NCI-H82 (cell line): ENCODE data around the gene IGF2BP1.
"Not testable (repeated sequence)": the region's sequence is repeated elsewhere in the genome, so short reads cannot be mapped to it uniquely, and the experiment has no call there.

Experiments used
- DNase-seq: peaks from one replicate; lab custom pipeline; 2025; lab: John Stamatoyannopoulos, UW

Gene IGF2BP1

DNA sequence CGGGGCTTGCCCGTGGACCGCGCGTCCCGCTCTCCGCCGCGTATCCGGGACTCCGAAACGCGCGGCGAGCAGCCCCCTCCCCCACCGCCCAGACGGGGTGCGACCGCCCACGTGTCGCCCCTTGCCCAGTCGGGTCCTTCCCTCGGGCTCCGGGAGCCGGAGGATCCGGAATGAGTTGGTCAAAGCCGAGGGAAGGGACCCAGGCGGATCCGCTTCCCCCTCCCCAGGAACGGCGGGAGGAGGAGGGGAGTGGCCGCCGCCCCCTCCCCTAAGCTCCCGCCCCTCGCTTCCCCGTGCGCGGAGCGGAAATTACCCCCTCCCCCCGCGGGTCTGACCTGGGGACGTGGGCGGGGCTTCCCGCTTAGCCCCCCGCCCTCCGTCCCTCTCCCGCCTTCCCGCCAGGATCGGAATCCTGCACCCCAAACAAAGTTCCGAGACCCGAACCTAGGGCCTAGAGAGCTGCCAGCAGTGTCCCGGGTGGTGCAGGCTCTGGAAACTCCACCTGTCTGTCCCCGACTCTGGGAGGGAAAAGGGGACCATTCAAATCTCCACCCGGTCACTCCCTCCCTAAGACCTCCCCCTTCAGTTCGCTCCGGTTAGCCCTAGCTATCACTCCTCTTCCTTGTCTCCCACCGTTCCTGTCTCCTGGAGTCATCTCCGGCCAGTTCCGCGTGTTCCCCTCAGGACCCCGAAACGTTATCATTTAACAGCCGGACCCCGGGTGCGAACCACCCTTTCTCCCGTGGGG is 1.0 kb upstream of the IGF2BP1 start:
- peak; percentile 99 for DNase-seq

DNA sequence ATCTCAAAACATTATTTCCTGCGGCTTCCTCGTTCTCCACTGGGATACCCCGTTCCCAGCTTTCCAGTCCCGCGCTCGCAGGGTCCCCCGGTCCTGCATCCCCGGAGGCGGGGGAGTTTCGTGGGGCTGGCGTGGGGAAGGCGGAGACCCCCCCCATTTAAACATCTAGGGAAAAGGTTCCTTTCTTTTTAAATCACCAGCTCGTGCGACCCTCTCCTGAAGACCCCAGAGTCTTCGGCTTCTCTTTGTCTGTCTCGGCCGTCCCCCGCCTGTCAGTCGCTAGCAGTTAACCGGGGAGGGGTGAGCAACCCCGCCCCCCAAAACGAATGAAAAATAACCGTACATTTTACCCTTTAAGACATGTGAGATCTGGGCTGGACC is 473 bp upstream of the IGF2BP1 start:
- DNase-seq, result no peak

DNA sequence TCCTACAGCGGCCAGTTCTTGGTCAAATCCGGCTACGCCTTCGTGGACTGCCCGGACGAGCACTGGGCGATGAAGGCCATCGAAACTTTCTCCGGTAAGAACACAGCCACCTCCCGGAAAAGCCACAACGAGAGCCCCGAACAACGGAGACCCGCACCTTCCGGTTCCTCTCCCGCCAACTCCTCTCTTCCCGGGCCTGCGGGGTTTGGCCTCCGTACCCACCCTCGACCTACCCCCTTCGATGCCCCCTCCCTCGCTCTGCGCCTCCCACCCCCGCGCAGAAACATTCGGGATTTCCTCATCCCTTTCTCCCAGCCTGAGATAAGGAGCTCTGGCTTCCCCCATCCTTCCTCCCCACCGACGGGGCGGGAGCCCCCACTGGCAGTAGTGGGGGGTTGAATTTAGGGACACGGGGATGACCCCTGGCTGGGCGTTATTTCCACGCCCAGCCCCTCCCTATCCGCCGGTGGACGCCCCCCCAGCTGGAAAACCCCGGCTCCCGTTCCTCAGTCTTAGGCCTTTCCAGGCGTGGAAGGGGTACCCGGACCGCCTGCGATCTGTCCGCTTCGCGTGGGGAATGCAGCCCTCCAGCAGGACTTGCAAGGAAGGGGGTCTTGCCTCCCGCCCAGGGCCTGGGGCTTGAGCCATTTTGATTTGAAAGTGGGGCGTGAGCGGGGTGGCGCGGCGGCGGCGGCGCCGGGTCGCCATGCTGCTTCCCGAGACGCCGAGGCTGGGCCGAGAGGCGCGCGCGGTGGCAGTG is 822 bp downstream of the IGF2BP1 start:
- DNase-seq, result peak; percentile 71

DNA sequence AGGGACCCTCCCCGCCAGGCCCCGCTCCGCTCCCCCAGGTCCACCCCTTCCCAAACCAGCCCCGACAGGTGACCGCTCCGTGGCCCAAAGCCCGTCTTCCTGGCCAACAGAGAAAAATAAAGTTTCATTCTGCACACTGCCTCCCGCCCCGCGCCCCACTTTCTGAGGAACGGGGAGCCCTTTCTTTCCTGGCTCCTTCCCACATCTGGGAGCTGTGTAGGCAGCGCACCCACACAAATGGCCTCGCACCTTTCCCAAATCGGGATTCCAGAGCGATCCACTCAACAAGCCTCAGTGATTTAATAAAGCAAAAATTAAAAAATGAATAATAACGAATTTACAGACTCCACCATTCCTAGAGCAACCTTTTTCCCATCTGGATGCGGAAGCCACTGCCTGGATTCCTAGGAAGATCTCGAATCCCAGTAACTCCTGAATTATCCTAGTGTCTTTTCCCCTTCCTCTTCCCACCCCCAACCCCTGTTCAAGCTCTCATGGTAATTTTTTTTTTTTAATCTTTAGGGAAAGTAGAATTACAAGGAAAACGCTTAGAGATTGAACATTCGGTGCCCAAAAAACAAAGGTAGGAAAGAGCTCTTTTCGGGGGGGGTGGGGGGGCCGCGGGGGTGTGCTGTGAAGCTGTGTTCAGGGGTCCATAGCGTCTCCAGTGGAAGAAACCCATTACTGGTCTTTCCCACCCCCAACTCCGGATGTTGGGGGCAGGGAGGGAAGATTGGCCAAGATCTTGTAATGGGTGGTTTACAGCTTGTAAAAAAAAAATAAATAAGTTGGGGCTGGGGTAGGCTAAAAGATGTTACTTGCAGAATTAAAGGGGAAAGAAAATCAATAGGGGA is 1.6 kb downstream of the IGF2BP1 start:
- peak; percentile 72 for DNase-seq

DNA sequence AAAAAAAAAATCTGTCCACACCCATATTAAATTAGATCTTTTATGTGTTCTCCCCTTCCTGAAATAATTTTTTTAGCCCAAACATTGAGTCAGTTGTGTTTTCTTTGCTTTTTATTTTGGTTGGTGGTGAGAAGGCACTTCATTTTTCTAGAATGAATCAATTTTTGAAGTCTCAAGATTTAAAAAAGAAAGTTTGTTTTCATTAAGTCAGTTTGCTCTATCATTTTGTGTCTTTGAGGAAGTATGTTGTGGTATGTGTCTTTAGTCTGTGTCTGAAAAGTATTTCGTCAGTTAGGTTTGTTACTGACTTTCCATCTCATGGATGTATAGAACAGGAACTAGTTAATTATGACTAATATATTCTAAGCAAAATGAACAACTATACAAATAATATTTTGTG is 3.8 kb downstream of the IGF2BP1 start:
- DNase-seq, result no peak

DNA sequence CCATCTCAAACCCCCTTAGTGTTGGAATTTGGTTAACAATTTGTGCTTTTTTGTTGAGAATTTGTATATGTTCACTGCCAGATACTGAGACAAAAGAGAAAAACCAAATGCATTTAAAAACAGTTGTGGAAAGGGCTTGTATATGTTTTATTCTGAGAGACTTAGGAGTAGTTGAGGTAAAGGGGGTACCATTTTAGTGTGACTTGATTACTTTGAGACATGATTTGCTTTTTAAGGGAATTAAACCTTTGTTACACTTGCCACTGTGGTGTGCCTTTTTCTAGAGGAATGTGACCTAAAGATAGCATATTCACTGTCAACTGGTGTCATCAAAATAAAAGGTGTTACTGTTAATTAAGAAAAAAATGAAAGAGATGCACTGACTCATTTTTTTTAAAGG is 4.5 kb downstream of the IGF2BP1 start:
- DNase-seq, result no peak

DNA sequence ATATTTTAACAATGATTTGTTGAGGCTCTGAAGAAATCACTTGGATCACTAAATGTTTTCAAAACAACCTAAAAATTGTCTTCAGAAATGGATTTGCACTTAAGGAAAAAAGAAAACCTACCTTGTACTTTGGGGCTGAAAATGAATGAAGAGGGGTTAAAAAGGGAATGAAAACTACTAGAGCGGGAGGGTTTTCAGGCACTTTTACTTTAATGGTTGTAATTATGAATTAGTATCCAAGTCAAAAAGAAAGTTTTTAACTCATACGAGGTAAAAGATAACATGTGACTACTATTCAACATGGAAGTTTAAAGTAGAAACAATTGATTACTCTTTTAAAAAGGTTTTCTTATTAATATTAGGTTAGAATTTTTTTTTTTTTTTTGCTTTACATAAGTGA is 5.1 kb downstream of the IGF2BP1 start:
- no peak for DNase-seq

DNA sequence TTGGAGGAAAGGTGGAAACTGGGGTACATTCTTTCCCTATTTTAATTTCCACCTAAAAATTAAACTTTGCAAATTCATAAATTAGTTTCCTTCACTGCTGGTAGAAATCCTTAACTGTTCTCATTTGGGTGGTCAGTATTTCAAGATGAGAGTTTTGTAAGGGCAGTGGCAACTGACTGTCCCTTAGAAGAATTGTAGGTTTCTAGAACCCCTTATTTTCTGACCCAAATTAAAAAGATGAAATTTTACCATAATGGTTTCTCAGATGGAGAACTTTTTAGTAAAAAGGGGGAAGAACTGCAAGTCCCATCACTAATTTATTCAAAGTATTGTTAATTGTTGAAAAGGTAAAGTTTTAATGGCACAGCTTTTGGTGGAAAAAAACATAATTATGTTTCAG is 5.6 kb downstream of the IGF2BP1 start:
- no peak for DNase-seq

DNA sequence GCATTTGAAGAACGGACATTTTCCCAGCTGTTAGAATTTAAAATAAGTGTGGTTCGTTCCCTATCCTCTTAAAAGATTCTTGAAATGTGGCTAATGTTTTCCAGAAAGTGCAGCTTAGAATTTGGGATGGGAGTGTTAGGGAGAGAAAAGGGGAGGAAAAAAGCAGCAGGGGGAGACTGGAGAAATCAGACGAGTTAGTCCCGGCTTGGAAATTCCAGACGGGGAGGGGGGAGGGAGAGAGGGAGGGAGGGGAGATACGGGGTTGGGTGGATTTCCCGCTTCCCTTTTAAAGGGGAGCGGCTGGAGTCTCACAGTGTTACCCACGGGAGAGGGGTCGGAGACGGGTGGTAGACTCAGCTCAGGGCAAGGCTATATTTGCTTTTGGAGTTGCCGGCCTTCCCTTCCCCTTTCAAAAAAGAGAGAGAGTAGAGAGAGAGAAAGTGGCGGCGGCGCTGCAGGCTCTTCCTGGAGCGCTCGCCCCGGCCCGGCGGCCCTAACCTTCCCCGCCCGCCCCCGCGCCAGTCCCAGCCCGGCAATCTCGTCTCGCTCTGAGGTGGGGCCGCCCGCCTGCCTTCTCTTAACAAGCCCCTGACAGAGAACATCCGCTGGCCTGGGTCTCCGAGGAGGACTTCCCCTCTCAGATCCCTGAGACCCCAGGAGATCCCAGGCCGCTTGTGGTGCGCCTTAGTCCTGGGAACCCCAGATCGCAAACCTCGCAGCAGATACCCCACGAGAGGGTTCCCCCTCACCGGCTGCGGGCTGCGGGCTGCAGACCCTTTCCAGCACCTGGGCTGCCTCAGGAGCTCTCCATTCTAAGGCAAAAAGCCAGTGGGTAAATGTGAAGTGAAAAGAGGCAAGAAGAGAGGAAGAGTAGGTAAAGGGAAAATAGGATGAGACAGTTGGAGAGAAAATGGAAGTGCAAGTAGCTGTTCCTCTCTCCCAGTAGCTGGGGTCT is 6.6 kb downstream of the IGF2BP1 start:
- DNase-seq, result peak; percentile 42

DNA sequence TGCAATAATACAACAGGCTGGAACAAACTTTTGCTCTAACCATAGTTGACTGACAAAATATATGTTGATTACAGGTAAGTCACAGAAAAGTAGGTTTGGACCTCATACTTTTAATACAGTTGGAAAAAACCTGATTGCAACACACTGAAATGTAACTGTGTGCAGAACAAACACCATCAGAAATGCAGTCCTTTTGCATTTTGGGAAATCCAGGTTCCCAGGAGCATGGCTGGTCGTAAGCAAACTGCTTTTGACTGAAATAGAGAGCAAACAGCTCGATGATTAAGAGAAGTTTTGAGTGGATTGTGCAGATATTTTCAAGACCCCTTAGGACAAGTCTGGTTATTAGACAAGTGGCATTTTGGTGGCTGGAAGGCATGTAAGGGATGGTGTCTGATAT is 8.0 kb downstream of the IGF2BP1 start:
- no peak for DNase-seq

DNA sequence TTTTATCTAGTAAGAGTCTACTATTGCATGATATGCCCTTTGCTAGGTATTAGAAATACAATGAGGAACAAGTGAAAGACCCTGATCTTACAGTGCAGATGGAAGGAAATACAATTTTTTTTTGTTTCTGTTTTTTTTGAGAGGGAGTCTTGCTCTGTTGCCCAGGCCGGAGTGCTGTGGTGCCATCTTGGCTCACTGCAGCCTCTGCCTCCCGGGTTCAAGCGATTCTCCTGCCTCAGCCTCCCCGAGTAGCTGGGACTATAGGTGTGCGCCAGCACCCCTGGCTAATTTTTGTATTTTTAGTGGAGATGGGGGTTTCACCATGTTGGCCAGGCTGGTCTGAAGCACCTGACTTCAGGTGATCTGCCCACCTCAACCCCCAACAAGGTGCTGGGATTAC is 11.7 kb downstream of the IGF2BP1 start:
- not testable (repeated sequence) for DNase-seq

DNA sequence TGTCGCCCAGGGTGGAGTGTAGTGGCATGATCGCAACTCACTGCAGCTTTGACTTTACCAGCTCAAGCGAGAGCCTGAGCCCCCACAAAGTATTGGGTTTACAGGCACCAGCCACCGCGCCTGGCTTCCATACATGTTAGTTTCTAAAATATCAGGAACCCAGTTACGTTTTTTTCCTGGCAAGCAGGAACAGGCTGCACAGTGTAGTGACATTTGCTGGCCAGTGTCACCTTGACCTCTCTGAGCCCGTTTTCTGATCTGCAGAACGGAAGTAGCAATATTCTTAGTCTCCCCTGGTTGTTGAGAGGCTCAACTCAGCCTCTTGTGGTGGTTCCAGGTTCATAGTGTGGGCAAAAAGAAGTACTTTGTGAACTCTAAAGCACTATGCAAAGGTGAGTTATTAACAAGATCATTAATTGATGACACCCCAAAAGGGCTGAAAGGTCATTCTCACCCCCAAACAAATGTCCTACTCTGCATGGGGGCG is 15.6 kb downstream of the IGF2BP1 start:
- DNase-seq, result no peak

DNA sequence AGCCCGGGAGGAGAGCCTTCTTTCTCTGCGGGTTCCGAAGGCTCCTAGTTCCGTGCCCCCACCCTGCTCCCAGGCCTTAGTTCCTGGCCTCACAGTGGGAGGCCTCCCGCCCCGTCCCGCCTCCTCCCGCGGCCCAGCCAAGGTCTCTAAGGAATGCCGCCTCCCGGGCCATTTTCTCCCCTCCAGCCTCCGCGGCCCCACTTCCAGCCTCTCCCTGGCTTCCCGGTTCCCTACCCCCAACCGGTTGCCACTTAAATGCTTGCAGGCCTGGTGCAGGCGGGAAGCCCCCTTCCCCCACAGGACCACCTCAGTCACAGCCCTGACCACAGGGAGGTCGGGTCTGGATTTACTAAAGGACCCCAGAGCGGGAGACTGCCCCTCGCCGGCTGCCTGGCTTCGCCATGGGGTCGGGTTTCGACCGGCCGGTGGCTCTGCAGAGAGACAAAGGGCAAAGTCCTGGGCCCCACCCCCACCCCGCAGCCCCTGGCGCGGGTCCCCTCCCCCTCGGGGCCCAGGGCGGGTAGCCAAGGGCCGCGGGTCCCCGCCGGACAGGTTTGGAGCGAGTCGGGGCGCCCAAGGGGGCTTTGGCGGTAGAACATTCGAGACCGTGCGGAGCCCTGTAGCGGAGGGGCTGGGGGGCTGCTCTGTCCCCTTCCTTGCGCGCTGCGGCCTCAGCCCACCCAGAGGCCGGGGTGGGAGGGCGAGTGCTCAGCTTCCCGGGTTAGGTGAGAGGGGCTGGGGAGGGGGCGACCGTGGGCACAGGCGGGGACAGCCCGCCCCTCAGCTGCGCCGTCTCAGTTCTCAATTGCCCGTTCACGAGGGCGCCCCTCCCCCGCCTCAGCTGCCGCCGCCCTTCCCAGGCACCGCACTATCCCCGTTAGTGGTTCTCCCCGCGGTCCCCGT is 16.4 kb downstream of the IGF2BP1 start:
- DNase-seq, result no peak

DNA sequence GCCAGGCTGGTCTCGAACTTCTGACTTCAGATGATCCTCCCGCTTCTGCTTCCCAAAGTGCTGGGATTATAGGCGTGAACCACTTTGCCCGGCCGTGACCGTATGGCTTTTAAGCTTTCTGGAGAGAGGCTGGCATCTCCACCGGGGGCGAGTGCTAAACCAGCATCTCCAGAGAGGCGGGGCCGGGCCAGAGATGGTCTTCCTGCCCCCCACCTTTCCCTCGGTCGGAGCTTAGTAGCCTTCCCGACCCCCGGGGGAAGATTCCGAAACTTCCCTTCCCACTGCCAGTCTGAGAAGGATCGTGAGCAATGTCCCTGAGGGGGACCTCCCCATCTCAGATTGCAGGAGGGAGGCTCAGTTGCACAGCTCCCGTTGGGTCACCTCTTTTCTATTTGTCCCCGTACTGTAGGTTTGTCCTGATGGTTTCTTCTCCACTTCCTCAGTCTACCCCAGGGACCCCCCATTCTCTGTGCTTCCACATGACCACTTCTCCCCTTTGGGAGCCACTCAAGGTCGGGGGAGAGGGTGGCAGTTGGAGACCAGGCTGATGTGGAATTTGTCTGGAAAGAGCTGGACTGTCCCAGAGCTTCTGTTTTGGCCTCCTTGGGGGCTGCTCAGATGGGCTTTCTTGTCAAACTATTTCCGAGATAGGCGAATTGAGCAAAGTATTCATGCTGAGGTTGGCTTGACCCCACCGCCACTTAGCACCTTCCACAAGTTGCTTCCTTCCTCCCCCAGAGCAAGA is 18.2 kb downstream of the IGF2BP1 start:
- DNase-seq, result no peak

DNA sequence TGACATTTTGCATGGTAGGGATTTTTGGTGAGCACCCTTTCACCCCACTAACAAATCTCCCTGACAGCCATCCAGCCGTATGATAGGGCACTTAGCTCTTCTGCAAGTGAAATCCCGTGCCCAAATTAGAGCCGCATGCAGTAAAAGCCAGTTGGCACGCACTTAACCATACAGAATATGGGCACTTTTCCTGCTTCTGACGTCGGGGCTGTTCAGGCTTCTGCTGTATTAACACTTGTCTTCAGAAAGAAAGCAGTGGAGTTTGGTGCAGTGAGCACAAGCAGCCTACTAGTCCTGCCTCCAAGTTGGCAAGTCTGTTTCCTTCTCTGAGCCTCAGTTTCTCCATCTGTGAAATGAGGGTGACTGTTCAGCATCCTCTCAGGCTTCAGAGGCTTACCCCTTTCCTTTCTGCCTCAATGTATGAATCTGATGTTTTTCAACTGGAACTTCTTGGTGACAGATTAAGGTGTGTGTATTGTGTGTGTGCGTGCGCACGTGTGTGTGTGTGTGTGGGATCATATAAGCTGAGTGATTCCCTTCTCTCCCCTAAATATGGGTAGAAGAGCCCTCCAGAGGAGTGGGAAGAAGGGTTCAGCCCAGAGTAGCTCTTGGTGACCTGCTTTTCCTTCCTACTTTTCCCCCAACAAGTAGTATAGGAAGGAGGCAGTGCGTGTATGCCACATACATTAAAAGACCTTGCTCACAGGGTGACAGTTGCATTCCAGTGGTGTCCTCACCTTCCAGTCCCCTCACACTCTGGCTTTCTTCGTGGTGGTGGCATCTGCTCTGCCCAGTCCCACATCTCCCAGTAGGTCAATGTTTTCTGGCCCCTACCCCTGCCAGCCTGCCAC is 19.0 kb downstream of the IGF2BP1 start:
- DNase-seq, result no peak

DNA sequence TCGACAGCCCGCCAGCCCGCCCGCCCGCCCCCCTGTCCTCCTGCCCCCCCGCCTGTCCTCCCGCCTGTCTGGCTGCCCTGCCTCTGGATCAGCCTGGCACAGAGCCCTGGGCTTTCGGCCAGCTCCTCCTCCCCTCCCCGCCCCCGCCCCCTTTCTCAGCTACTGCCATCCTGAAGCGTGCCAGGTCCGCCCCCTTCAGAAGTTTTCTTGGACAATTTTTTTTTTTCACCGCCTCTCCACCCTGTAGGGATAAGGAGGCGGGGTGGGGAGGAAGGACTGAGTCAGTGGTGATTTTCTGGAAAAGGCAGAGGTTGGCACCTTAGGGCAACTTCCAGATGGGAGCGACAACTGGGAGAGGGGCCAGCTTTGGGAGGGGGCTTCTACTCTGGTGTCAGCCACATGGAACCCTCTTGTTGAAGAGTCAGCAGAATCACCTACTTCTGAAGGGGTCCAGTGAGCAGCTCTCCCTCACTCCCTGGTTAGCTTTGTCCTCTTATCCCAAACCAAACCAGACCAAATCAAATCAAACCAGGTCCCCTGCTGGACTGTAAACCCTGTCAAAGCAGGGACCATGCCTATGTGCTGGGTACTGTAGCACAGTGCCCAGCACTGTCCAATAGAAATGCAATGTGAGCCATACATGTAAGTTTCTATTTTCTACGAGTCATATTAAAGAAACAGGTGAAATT is 19.7 kb downstream of the IGF2BP1 start:
- no peak for DNase-seq

DNA sequence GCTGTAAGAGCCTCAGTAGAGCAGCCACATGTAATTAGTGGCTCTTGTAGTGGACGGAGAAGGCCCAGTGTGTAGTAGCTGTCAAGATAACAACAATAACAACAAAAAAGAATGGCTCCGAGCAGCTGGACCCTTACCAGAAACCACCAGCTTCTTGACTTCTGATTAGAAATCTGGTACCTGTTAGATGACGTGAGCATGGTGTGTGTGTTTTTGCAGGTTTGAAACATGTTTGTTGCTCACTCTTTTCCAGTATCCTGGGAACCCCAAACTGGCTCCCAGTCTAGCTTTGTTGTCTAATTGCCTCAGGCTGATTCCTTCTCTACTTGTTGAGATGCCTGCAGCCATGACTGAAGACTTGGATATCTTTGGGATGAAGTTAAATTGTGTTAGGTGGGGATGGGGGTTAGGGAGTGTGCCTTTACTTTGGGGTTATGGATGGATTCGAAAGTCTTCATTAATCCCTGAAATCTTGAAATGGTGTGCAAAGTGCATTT is 21.0 kb downstream of the IGF2BP1 start:
- DNase-seq, result no peak

DNA sequence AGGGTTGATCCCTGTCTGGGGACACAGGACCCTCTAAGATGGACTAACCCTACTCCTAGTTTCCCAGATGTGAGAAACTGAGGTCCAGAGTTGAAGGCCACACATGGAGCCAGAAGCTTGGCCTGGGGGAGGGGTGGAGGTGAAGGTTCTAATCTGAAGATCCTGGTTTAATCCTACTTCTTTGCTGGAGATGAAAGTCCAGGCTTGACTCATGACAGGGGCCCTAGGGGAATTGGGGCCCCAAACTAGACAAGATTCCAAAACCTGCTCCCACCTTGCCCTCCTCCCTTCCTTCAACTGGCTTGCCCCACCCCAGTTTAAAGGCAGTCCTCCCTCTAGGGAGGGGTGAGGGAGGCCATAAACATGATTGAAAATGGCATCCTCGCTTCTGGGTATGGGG is 21.6 kb downstream of the IGF2BP1 start:
- peak; percentile 68 for DNase-seq
